Activated CD8-positive, alpha-beta T cell treated with anti-CD3 and anti-CD28 coated beads, Interleukin-2, amount 10 ng/mL, durations not matched to agents 7 days and 5 days (primary cell): ENCODE measurements around the gene FTO. TPM values are rescaled to one million over a fixed set of nuclear protein-coding genes. Genes with fewer than 3 reads are reported as not detected.

Experiments
- ATAC-seq: fragments of 150-1000 bp; cut with Tn5 transposase; one replicate; pipeline ENCODE4 v1.10.0; 2021; ENCODE audit warnings: moderate library complexity
- CTCF ChIA-PET: fragments of 350-600 bp; sonication (Branson Sonifier 250); formaldehyde crosslinking; loops from one replicate; lab custom pipeline; 2021; ENCODE audit warnings: antibody characterized with exemption; lab: Charles Lee
- POLR2A ChIA-PET: fragments of 350-600 bp; sonication (Branson Sonifier 250); formaldehyde crosslinking; loops from one replicate; lab custom pipeline; 2021; ENCODE audit warnings: antibody characterized with exemption; lab: Charles Lee
- DNase-seq: peaks from one replicate; pipeline ENCODE4 v3.0.0-alpha.2; 2020
- H3K27ac Mint-ChIP-seq: one replicate; pipeline ENCODE4 v1.8.0; 2021; ENCODE audit warnings: mild to moderate bottlenecking, mixed read lengths
- H3K27me3 Mint-ChIP-seq: one replicate; pipeline ENCODE4 v1.8.0; 2021; ENCODE audit warnings: low read depth, mixed read lengths
- H3K36me3 Mint-ChIP-seq: one replicate; pipeline ENCODE4 v1.8.0; 2021; ENCODE audit warnings: low read depth, mixed read lengths
- H3K4me1 Mint-ChIP-seq: one replicate; pipeline ENCODE4 v1.8.0; 2021; ENCODE audit warnings: low read depth, mixed read lengths
- H3K4me3 Mint-ChIP-seq: one replicate; pipeline ENCODE4 v1.8.0; 2021; ENCODE audit warnings: mild to moderate bottlenecking, mixed read lengths
- H3K9me3 Mint-ChIP-seq: one replicate; pipeline ENCODE4 v1.8.0; 2022; ENCODE audit warnings: mixed read lengths; ENCODE audit not compliant: insufficient read depth
- total RNA-seq, 2 experiments: library from RNA; stranded (reverse); gene quantifications; one replicate each; pipeline ENCODE4 v1.2.3, GENCODE V29; 2021

FTO gene
- total RNA-seq, 2 experiments from 2014 or later: 40.2 to 44.5 TPM

DNA sequence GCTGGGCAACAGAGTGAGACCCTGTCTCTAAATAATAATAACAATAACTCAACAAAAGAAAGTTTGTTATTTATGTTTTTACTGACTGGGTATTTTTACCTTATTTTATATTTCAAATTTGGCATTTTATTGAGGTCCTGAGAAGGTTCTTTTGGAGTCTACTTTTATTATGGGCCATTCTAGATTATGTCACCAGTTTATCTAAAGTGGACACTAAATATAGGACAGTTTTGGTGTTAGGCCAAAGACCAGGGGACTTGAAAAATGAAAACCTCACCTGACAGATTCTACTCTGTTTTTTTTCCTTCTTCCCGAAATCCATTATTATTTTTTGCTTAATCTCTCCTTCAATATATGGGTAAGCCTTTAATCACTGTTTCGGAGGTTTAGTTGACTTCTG is 8.1 kb downstream of the FTO start:
- no peak overlapping the region for H3K4me3 Mint-ChIP-seq
- CTCF ChIA-PET: no interaction called here
- no peaks in the 10 kb centered on the region for H3K4me1 Mint-ChIP-seq
- H3K9me3 Mint-ChIP-seq: no peaks in the 10 kb centered on the region
- POLR2A ChIA-PET: no interaction called here
- no peaks in the 10 kb centered on the region for H3K27me3 Mint-ChIP-seq
- ATAC-seq (no peak), DNase-seq (no peak)
- peaks cover 4% of the 10 kb centered on the region for H3K36me3 Mint-ChIP-seq
- no peak overlapping the region for H3K27ac Mint-ChIP-seq

DNA sequence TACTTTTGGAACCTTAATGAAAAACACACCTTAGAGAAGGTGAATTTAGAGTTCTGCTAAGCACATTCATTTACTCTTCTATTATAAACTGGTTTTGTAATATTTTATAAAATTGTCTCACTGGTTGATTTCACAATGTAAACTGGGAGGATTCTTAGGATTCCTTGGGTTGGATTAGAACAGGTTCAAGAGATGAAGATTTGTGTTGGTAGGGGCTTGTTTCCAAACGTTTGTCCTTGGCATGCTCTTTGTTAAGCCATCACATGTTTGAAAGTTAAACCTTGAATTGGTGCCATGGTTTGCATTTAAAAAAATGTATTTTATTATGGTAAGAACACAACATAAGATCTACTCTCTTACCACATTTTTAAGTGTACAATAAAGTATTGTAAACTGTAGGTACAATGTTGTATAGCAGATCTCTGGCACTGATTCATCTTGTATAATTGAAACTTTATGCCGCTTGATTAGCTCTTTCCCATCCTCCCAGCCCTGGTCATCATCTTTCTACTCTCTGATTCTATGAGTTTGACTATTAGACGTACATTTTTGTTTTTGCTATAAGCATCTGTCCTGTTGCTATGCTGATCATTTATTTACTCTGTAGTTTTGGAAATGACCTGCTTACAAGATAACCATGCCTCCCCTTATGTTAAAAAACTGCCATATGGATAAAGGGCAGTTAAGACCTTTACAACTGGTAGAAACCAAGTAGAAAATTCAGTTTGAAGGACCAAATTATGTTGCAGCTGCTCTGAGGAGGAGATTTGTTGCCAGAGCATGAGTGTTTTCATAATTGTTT is 9.6 kb downstream of the FTO start:
- H3K9me3 Mint-ChIP-seq: no peaks in the 10 kb centered on the region
- peaks cover 3% of the 10 kb centered on the region for H3K36me3 Mint-ChIP-seq
- no peak overlapping the region for H3K27ac Mint-ChIP-seq
- no peaks in the 10 kb centered on the region for H3K27me3 Mint-ChIP-seq
- no peaks in the 10 kb centered on the region for H3K4me1 Mint-ChIP-seq
- no peak for ATAC-seq
- H3K4me3 Mint-ChIP-seq: no peak overlapping the region
- DNase-seq: no peak
- POLR2A ChIA-PET: no interaction called here
- CTCF ChIA-PET: no interaction called here

DNA sequence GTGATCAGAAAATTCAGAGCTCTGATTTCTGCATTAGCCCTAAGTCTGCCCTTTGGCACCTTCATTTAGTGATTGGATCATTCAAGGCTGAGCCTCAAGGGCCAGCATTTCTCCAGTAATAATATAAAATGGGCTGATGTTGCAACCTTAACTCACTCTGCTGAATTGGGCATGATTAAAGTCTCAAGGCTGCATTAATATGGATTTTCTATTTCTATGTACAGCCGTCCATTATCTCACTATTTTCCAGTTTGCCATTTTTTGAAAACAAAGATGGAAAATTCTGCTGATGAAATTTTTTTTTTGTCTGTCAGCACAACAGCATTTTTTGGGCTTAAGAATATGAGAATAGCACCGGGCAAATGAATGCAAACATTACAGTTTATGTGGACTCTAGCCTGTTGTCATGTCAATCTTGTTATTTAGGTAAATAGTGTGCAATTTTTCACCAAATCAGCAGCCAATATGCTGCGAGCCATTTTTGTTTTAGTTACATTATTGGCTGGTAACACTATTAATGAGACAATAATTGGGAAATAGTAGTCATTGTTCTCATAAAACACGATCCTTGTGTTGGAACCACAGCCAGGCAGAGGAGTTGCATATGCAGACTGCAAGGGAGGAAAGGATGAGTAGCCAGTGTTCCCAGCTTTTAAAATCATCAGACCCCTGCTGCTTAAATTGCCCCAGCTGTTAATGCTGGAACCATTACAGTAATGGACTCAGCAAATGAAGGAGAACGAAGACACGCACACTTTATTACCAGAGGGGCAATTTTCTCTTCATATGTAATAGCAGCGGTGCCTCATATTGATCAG is 10.5 kb downstream of the FTO start:
- no peak overlapping the region for H3K27ac Mint-ChIP-seq
- DNase-seq (no peak), ATAC-seq (no peak)
- ChIA-PET CTCF (no interaction called here), POLR2A (no interaction called here)
- no peaks in the 10 kb centered on the region for H3K27me3 Mint-ChIP-seq
- no peaks in the 10 kb centered on the region for H3K4me1 Mint-ChIP-seq
- H3K36me3 Mint-ChIP-seq: no peaks in the 10 kb centered on the region
- no peak overlapping the region for H3K4me3 Mint-ChIP-seq
- no peaks in the 10 kb centered on the region for H3K9me3 Mint-ChIP-seq

DNA sequence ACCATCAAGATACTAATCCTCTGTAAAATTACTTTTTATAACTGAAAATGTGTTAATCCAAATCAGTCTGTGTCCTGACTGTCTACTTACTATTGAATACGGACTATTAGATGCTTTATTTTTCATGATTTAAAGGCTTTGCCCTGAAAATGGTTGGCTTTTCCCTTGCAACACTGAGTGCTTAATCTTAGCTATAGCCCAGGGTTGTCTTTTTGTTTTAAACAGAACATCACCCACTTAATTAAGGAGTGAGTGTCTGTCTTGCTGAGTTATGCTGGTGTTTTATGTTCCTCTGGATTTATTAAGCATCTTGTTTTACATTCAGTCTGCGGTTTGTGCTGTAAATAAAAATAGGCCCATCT is 11.0 kb downstream of the FTO start:
- H3K27ac Mint-ChIP-seq: no peak overlapping the region

DNA sequence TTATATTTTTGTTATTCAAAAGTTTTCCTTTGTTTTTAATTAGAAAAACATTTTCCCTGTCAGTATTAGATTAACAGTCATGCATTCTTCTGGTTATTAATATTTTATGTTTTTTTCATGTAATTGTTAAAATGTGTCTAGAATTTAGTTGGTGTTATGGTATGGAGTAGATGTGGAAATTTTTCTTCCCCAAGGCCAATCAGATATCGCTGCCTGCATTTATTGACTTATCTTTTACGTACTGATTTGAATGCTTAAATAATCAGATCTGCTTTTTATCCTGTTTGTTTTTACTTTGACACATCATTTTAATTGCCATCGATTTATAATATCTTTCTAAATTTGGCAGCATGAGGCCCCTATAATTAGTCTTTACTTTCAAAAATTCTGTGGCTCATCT is 13.6 kb downstream of the FTO start:
- no peak overlapping the region for H3K27ac Mint-ChIP-seq
- ATAC-seq: no peak

More for the DNA sequence above, 11.0 kb downstream of the FTO start:
- Mint-ChIP-seq H3K27me3 (no peaks in the 10 kb centered on the region), H3K9me3 (no peaks in the 10 kb centered on the region), H3K4me3 (no peak overlapping the region), H3K36me3 (no peaks in the 10 kb centered on the region), H3K4me1 (no peaks in the 10 kb centered on the region)
- DNase-seq (no peak), ATAC-seq (no peak)
- CTCF ChIA-PET: interaction anchor here (1.2 kb wide), 1 partner anchor 28 kb away, joined by 3 read pairs; no protein-coding TSS in a partner anchor
- POLR2A ChIA-PET: no interaction called here

DNA sequence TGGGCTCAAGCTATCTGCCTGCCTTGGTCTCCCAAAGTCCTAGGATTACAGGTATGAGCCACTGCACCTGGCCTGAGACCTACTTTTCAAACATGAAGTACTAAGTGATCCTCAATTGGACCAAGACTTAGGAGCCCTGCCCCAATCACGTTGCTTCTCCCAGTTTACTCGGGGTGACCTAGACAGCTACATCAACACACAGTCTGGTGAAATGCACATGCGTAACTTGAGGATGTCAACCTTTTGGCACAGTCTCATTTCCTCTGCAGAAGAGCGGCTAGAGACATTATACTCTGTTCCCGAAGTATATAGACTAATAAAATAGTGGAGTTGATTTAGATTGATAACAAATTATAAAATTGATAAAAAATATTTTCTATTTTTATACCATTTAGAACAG is 17.1 kb downstream of the FTO start:
- Mint-ChIP-seq H3K9me3 (no peaks in the 10 kb centered on the region), H3K4me1 (no peaks in the 10 kb centered on the region), H3K27ac (no peak overlapping the region), H3K4me3 (no peak overlapping the region), H3K36me3 (no peaks in the 10 kb centered on the region), H3K27me3 (no peaks in the 10 kb centered on the region)
- ATAC-seq: no peak
- ChIA-PET POLR2A (no interaction called here), CTCF (no interaction called here)
- no peak for DNase-seq

More for the DNA sequence above, 13.6 kb downstream of the FTO start:
- no peaks in the 10 kb centered on the region for H3K27me3 Mint-ChIP-seq
- H3K36me3 Mint-ChIP-seq: no peaks in the 10 kb centered on the region
- H3K4me3 Mint-ChIP-seq: no peak overlapping the region
- DNase-seq: no peak
- H3K9me3 Mint-ChIP-seq: no peaks in the 10 kb centered on the region
- ChIA-PET CTCF (no interaction called here), POLR2A (no interaction called here)
- no peaks in the 10 kb centered on the region for H3K4me1 Mint-ChIP-seq

DNA sequence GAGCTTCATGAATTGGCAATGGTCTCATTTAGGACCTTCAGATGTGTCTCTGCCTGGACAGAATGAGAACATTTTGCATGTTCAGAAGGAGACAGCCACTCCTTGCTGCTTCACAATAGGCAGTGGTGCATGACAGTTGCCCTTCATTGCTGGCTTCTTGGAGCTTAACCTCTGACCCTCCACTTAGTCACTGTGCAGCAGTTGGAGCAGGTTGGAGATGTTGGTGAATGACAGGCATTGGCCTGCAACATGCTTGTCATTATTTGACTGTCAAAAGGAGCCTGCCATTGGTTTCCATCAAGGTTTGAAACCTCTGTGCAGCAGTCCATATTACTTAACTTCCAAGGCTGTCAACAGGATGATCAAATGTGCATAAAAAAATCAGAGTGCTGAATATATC is 22.7 kb downstream of the FTO start:
- POLR2A ChIA-PET: no interaction called here
- H3K4me1 Mint-ChIP-seq: no peaks in the 10 kb centered on the region
- peaks cover 4% of the 10 kb centered on the region for H3K36me3 Mint-ChIP-seq
- H3K27ac Mint-ChIP-seq: no peak overlapping the region
- no peaks in the 10 kb centered on the region for H3K27me3 Mint-ChIP-seq
- ATAC-seq: no peak
- no peak overlapping the region for H3K4me3 Mint-ChIP-seq
- H3K9me3 Mint-ChIP-seq: no peaks in the 10 kb centered on the region
- CTCF ChIA-PET: interaction anchor here (1.5 kb wide), 1 partner anchor 16 kb away, joined by 6 read pairs; no protein-coding TSS in a partner anchor
- no peak for DNase-seq

DNA sequence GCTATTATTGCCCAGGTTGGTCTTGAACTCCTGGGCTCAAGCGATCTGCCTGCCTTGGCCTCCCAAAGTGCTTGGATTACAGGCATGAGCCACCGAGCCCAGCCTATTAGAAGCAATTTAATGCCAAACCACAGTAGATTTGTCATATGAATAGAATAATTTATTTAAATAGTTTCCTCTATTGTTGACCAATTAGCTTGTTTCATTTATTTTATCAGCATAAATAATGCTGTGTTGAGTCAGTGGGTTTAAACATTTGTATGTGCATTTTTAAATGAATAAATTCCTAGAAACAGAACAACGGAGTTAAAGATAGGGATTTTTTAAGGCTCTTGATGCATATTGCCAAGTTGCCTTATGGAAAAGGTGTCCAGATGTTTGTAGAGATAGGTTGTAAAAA is 26.7 kb downstream of the FTO start:
- H3K36me3 Mint-ChIP-seq: peaks cover 4% of the 10 kb centered on the region
- no peak for DNase-seq
- ATAC-seq: no peak
- CTCF ChIA-PET: no interaction called here
- H3K4me3 Mint-ChIP-seq: no peak overlapping the region
- POLR2A ChIA-PET: no interaction called here
- no peaks in the 10 kb centered on the region for H3K4me1 Mint-ChIP-seq
- H3K27me3 Mint-ChIP-seq: no peaks in the 10 kb centered on the region
- H3K9me3 Mint-ChIP-seq: no peaks in the 10 kb centered on the region
- H3K27ac Mint-ChIP-seq: no peak overlapping the region

DNA sequence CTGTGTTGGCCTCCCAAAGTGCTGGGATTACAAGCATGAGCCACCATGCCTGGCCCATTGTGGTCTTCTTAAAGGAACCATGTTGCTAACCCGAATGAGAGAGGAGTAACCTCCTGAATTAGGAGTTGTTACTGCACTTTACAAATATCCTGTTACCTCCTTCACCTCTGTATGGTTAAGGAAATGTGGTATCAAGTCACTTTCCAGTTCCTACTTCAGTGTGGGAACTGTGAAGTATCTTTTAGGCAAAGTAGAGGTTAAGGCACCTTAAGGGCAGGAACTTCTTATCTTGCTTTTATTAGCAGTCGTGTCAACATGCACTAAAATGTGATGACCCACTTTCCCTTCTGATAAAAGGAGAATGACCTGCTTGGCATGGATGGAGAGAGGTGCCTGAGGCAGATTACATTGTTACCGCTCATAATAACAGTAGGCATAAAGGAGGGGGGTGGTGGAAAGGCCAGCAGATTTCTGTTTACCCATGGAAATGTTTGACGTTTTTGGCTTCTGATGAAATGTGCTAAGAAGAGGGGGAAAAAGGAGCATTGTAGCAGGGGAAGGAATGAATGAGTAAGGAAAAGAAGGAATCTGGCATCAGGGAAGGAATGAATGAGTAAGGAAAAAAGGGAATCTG is 28.5 kb downstream of the FTO start:
- CTCF ChIA-PET: no interaction called here
- H3K36me3 Mint-ChIP-seq: peaks cover 3% of the 10 kb centered on the region
- H3K27ac Mint-ChIP-seq: no peak overlapping the region

DNA sequence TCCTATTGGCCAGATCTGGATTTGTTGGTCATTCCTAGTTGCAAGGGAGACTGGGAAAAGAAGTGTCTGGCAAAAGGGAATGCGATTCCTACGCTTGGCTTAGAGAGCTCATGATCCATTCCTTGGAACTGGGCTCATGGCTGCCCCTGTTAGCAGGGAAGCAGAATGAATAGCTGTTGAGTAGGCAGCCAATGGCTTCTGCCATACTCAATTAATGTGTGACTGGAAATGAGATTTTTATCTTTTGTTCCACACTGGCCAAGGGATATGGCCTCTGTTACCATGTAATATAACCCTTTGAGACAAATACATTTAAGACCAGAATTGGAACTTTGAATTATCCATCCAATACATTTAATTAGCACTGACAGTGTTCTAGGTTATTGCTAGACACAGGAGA is 31.0 kb downstream of the FTO start:
- Mint-ChIP-seq H3K9me3 (no peaks in the 10 kb centered on the region), H3K36me3 (no peaks in the 10 kb centered on the region), H3K27me3 (no peaks in the 10 kb centered on the region), H3K27ac (no peak overlapping the region), H3K4me3 (no peak overlapping the region), H3K4me1 (no peaks in the 10 kb centered on the region)
- no peak for ATAC-seq
- POLR2A ChIA-PET: no interaction called here
- no peak for DNase-seq
- CTCF ChIA-PET: interaction anchor here (1.2 to 1.6 kb wide), 2 partner anchors 9 to 10 kb away, joined by 3 to 5 read pairs; no protein-coding TSS in a partner anchor

More for the DNA sequence above, 28.5 kb downstream of the FTO start:
- Mint-ChIP-seq H3K27me3 (no peaks in the 10 kb centered on the region), H3K4me3 (no peak overlapping the region), H3K9me3 (no peaks in the 10 kb centered on the region), H3K4me1 (no peaks in the 10 kb centered on the region)
- no peak for ATAC-seq
- DNase-seq: no peak
- POLR2A ChIA-PET: no interaction called here

DNA sequence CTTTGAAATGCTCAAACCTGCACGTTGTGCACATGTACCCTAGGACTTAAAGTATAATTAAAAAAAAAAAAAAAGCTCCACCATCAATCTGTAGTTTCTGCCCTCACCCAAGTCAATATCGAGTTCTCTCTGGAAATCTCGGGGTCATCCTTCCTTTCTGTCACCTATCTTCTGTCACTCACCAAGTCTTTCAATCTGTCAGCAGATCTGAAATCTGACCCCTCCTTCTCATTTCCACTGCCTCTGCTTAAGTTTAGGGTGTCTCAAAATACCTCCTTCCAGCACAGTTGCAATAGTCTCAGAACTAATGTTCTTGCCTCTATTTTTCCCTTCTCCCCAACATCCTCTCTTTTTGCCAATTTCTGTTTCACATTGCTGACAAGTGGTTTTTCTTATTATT is 32.3 kb downstream of the FTO start:
- no peaks in the 10 kb centered on the region for H3K36me3 Mint-ChIP-seq
- CTCF ChIA-PET: no interaction called here
- no peaks in the 10 kb centered on the region for H3K9me3 Mint-ChIP-seq
- no peak overlapping the region for H3K27ac Mint-ChIP-seq
- ATAC-seq: no peak
- no peaks in the 10 kb centered on the region for H3K4me1 Mint-ChIP-seq
- H3K27me3 Mint-ChIP-seq: no peaks in the 10 kb centered on the region
- H3K4me3 Mint-ChIP-seq: no peak overlapping the region
- no peak for DNase-seq
- POLR2A ChIA-PET: no interaction called here

DNA sequence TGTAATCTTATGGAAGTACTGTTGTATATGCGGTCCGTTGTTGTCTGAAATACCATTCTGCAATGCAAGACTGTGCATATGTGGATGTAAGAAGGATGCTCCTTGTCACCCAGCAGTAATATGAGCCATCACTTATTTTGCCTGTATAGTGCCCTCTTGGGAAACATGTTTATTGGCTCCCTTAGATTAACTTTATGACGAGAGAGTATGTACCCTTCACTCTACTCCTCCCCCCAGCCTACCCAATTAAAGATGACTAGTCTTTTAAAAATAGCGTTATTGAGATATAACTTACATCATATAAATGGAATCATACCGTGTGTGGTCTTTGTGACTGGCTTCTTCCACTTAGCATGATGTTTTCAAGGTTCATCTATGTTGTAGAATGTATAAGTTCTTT is 33.6 kb downstream of the FTO start:
- CTCF ChIA-PET: interaction anchor here (0.7 kb wide), 1 partner anchor 187 kb away, joined by 3 read pairs; no protein-coding TSS in a partner anchor
- Mint-ChIP-seq H3K36me3 (no peaks in the 10 kb centered on the region), H3K27me3 (no peaks in the 10 kb centered on the region), H3K9me3 (no peaks in the 10 kb centered on the region), H3K4me1 (no peaks in the 10 kb centered on the region), H3K27ac (no peak overlapping the region), H3K4me3 (no peak overlapping the region)
- DNase-seq (no peak), ATAC-seq (no peak)
- POLR2A ChIA-PET: no interaction called here
